H9 (cell line): ENCODE results near the gene FETUB. TPM values are rescaled to one million over a fixed set of nuclear protein-coding genes. Genes with fewer than 3 reads are reported as not detected.

ENCODE experiments used
- total RNA-seq: library from RNA; stranded (reverse); gene quantifications from 2 replicates; pipeline ENCODE4 v1.2.1, GENCODE V29; 2021

FETUB gene
- total RNA-seq, 1 experiment from 2014 or later = not detected

Other genes with a start within 250 kb of the FETUB start
- 0.83 and 1.0 TPM in 2 replicates for gene CRYGS, start 96.0 kb upstream of the FETUB start, total RNA-seq
- gene TBCCD1, start 73.1 kb upstream of the FETUB start, total RNA-seq = 7.4 and 8.6 TPM in 2 replicates
- gene DNAJB11, start 69.7 kb upstream of the FETUB start, total RNA-seq = 57.4 and 61.2 TPM in 2 replicates
- 0.13 TPM in 1 of 2 replicates, not detected in the other for gene AHSG, start 27.3 kb upstream of the FETUB start, total RNA-seq
- not detected in 2 replicates for gene HRG, start 25.6 kb downstream of the FETUB start, total RNA-seq
- gene KNG1, start 77.0 kb downstream of the FETUB start, total RNA-seq = not detected in 2 replicates
- gene EIF4A2, start 143.2 kb downstream of the FETUB start, total RNA-seq = 398 and 417 TPM in 2 replicates
- 103 and 108 TPM in 2 replicates for gene RFC4, start 166.1 kb downstream of the FETUB start, total RNA-seq
- gene ADIPOQ, start 202.3 kb downstream of the FETUB start, total RNA-seq = not detected in 2 replicates